Loucy (cell line): ENCODE results near the gene DDO.

ENCODE experiments used
- CTCF ChIP-seq: fragments of 200-600 bp; sonication (generic); conservative IDR thresholded peaks from 2 replicates; pipeline ENCODE4 v1.5.1; 2014; ENCODE audit warnings: mild to moderate bottlenecking, antibody characterized with exemption, low read length
- EZH2phosphoT487 ChIP-seq: fragments of 200-600 bp; IDR thresholded peaks from 2 replicates; pipeline ENCODE4 v1.6.1; 2018; ENCODE audit warnings: antibody characterized with exemption, mild to moderate bottlenecking, moderate library complexity, borderline replicate concordance

DNA sequence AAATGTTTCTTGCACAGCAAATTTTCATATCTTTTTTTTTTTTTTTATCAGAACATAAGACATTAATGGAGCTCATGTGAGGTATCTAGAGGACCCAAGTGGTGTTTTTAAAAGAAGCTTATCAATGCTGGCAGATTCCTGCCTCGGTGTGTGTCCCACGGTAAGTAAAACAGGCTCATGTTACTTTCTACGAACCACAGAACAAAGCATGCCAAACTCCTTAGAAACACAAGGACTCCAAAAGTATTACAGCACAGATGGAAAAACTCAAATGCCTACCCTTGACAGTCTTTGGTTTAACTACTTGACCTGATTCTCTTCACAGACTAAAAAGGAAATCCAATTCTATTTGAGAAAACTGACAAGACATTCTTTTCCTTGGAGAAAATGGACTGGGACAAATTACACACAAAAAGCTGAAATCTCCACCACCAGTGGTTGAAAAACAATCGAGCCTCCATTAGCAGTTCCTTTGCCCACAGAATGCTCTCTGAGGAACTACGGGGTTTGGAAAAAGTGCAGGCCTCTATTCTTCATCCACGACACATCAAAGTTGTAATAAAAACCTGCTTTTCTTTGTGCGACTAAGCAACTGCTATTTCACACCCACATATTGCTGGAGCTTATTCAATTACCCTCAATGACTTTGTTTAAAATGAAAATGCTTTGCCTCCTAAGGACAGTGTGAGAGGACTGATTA, 62.7 kb downstream of the DDO start:
- TF ChIP-seq CTCF: no peak
- TF ChIP-seq EZH2phosphoT487: no peak
